CD4-positive, alpha-beta T cell treated with Interleukin-15 for 1 hour (primary cell): ENCODE results near the gene ZNF155.
A peak's percentile ranks its signal among the peaks of the same experiment; 100 is the strongest.
"Not testable (repeated sequence)": the region's sequence is repeated elsewhere in the genome, so short reads cannot be mapped to it uniquely, and the experiment has no call there.

ENCODE experiments used
- DNase-seq: peaks from one replicate; pipeline ENCODE4 v3.0.0-alpha.2; 2020

The ZNF155 gene

GRCh38 chr19:43983912-43984686, at the start of gene ZNF155:
Gene ZNF155 (plus strand): TSS chr19:43984188. CDS start chr19:43988544, 4,356 bp downstream.
- peak; percentile 77 for DNase-seq

DNA sequence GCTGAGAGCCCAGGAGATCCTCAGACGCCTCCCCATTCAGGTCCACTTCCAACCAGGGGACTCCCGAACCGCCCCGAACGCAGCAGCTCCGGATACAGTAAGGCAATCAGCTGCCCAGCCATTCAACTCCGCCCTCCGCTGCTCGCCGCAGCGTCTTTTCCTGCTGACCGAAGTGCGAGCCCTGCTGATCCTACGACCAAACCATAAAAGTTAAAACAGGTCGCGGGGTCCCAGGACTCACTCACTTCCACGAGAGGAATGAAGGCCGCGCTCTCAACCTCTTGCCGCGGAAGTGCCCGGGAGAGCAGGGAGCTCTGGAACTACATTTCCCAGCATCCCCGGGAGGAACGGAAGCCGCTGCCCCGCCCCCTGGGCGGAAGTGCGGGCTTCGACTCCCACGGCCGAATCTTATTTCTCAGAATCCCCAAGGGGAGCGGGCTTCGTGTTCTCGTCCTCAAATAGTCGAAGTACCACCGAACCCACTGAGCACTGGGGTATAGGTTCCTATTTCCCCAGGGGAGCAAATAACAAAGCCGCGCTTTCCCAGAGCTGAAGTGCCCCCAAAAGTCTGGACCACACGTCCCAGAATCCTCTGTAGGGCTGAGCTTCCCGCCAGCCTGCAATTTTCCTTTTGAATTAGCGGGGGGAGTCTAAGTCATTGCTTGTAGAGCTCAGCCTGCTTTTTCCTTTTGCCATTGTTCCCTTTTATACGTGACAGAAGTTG, 48.8 kb upstream of the ZNF155 start, which contains the start of gene ZNF45:
Gene ZNF45, minus strand, starts transcription at position 298 of the 724 bp plus-strand sequence. CDS start 13,097 bp downstream, outside the sequence.
- DNase-seq: peak; percentile 87

GRCh38 chr19:43936188-43936587, 47.8 kb upstream of the ZNF155 start:
- DNase-seq: no peak

GRCh38 chr19:43939557-43940260, 44.3 kb upstream of the ZNF155 start:
- DNase-seq: no peak

- no peak for DNase-seq
Observed at GRCh38 chr19:43940719-43941118, 43.3 kb upstream of the ZNF155 start.

DNA sequence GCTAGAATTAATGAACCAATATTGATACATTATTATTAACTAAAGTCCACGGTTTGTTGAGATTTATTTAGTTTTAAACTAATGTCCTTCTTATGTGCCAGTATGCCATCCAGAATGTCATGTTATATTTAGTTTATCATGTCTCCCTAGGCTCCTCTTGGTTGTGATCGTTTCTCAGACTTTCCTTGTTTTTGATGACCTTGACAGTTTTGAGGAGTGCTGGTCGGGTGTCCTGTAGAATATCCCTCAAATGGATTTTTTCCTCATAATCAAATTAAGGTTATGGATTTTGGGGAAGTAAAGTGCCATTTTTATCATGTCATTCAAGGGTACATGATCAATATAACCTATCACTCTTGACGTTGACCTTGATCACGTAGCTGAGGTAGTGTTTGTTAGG, 42.8 kb upstream of the ZNF155 start:
- DNase-seq: no peak

GRCh38 chr19:43947412-43947811, 36.6 kb upstream of the ZNF155 start:
- DNase-seq: not testable (repeated sequence)

GRCh38 chr19:43949803-43950202, 34.2 kb upstream of the ZNF155 start:
- not testable (repeated sequence) for DNase-seq

DNA sequence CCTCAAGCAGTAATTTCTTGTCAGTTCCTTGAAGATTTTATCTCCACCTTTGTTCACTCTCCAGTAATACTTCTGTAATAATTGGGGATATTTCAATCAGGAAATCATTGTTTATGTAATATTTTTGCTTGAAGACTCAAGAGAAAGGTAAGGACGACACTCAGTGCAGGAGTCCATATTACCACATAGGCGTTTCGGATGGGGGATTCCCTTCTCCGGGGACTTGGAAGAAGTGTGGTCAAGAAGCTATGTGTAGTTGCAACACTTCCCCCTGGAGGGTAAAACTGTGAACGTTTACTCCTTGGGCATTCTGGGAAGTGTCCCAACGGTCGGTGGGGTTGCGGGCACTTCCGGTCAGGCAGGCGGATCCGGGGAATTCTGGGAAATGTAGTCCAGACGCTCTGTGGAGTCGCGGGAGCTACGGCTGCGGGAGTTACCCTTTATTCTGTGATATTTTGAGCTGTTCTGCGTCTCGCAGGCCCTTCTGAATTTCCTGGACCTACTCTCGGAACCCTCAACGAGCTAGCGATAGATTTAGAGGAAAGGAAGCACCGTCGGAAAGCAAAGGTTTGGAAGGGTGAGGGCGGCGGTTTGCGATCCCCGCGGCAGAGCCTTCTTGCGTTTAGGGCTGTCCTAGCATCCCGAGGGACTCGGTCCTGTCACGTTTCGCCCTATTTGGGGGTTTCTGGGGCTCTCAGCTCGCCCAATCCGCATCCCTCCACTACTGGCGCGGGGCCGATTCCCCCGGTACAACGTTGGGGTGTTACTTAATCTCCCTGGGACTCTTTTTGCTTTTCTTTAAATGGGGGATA, 32.9 kb upstream of the ZNF155 start, which contains the start of gene ZNF221:
Gene ZNF221, plus strand, starts transcription at position 395 of the 812 bp plus-strand sequence. CDS start 11,499 bp downstream, outside the sequence.
- DNase-seq: peak; percentile 82

- DNase-seq: no peak
Observed at GRCh38 chr19:43956827-43957226, 27.2 kb upstream of the ZNF155 start.

DNA sequence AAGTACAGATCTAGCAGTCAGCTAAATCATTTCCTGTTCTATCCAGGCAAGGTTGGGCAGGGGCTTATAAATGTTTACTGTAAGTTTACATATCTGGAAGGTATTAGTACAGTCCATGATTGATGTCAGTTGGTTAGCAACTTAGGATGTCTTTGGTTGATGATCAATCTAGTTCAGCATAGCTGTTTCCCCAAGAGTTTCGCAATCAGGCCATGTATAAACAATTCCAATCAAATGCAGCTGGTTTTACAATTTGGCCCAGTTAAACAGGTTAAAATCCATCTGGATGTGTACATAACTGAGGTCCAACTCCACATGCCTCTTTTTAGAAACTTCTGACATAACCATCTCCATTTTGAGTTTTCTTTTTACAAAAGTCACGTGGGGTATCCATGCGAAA, 26.1 kb upstream of the ZNF155 start:
- no peak for DNase-seq

DNA sequence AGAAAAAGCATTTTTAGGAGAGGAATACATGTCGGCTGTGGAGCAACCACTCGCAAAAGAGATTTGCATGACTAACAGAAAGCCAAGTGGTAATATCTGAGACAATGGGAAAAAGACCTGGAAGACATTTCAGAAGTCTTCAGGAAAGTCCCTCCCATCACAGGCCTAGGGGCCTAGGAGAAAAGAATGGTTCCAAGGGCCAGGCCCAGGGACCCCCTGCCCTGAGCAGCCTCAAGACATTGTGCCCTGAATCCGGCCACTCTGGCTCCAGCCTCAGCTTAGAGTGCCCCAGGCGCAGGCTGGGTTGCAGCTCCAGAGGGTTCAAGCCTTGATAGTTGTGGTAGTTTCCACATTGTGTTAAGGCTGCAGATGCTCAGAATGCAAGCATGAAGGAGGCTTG, 23.6 kb upstream of the ZNF155 start:
- no peak for DNase-seq

DNA sequence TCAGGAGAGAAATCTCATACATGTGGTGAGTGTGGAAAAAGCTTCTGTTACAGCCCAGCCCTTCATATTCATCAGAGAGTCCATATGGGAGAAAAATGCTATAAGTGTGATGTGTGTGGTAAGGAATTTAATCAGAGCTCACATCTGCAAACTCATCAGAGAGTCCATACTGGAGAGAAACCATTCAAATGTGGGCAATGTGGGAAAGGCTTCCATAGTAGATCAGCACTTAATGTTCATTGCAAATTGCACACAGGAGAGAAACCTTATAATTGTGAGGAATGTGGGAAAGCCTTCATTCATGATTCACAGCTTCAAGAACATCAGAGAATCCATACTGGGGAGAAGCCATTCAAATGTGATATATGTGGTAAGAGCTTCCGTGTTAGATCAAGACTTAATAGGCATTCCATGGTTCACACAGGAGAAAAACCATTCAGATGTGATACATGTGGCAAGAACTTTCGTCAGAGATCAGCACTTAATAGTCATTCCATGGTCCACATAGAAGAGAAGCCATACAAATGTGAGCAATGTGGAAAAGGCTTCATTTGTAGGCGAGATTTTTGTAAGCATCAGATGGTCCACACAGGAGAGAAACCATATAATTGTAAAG, 17.8 kb upstream of the ZNF155 start:
- DNase-seq: no peak

- no peak for DNase-seq
Observed at GRCh38 chr19:43976732-43977131, 7.3 kb upstream of the ZNF155 start.

DNA sequence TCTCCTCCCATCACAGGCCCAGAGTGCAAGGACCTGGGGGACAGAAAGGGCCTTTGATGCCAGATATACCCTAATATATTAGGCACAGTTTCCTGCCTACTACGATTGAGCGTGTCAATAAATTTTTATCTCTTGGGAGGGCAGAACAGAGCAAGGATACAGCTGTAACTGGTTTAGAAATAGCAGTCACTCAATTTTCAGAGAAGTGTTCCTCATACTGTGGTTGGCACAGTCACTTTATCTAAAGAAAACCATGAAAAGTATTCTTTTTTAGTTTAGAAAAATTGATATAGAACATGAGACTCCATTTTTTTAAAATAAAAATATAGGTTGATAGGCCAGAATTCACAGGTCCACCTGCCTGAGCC, 460 bp upstream of the ZNF155 start:
- no peak for DNase-seq

GRCh38 chr19:43984687-43985000, 656 bp downstream of the ZNF155 start:
- DNase-seq: no peak

- no peak for DNase-seq
Observed at GRCh38 chr19:43997631-43998290, 13.8 kb downstream of the ZNF155 start.

DNA sequence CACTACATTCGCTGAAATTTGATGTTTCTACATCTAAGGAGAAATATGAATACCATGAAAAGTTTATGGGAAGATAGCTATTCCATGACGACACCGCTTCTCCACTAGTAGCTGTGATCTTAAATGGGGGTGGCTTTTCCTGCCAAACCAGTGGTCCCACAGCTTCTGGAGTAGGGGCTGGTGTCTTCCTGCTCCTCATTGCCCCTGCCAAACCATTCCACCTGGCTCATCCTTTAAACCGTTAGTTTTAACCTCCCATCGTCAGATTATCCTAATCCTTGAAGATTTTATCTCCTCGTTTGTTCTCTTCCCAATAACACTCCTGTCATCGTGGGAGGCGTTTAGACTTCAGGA, 18.2 kb downstream of the ZNF155 start:
- no peak for DNase-seq

GRCh38 chr19:44002566-44003460, 18.8 kb downstream of the ZNF155 start, which contains the start of gene ZNF230:
Gene ZNF230 (plus strand): TSS chr19:44002957. CDS start chr19:44007079, 4,122 bp downstream.
- peak; percentile 92 for DNase-seq

DNA sequence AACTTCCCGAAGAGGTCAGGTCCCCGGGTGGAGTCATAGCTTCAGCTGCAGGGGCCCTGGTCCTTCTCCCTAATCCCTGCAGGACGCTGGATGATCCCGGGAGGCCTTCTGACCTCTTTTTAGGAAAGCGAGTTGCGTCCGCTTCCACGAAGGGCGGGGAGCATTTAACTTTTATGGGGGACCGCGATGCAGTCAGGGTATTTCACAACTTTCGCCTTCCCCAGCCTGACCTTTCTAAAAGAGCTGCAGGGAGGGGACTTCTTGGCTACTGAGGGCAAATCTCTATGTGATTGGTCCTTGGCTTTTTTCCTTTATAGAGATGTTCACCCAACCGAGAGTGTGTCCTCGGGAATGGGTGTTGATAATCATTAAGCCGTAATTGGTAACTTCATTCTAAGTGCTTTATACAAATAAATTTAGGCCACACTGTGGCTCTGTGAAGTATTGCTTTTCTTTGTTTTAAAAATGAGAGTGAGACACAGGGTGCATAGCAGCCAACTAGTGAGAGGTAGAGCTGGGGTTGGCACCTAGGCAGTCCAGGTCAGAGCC, 19.5 kb downstream of the ZNF155 start:
- DNase-seq: no peak
